ENCODE results near the gene ZNF501. TPM values are rescaled to one million over a fixed set of nuclear protein-coding genes. Genes with fewer than 3 reads are reported as not detected.

ZNF501 gene
- 4.7 and 11.4 TPM in 2 replicates for total RNA-seq

GRCh38 chr3:44729384-44729910 is at the start of gene ZNF501:
ZNF501 (plus strand) TSS chr3:44729635; CDS start chr3:44734422, 4,787 bp downstream.

GRCh38 chr3:44712455-44713075 is 16.9 kb upstream of the ZNF501 start, which contains the start of gene ZNF502:
ZNF502 (plus strand) TSS chr3:44712660; CDS start chr3:44720262, 7,602 bp downstream.

GRCh38 chr3:44761424-44762169 is 32.2 kb downstream of the ZNF501 start, which contains the start of the genes KIAA1143 and KIF15:
KIAA1143 (minus strand) TSS chr3:44761619; CDS start chr3:44761602, 17 bp downstream.
KIF15 (plus strand) TSS chr3:44761794; CDS start chr3:44761866, 72 bp downstream.

Other genes with a start within 250 kb of the ZNF501 start
- 5.0 and 7.1 TPM in 2 replicates for gene ZKSCAN7, start 174.4 kb upstream of the ZNF501 start, total RNA-seq
- 1.2 and 3.8 TPM in 2 replicates for gene ZNF660, start 144.7 kb upstream of the ZNF501 start, total RNA-seq
- gene ZNF197, start 104.6 kb upstream of the ZNF501 start, total RNA-seq: 8.0 and 24.1 TPM in 2 replicates
- 7.2 and 13.8 TPM in 2 replicates for gene ZNF35, start 80.9 kb upstream of the ZNF501 start, total RNA-seq
- 4.5 and 6.5 TPM in 2 replicates for gene ZNF502, start 17.0 kb upstream of the ZNF501 start, total RNA-seq
- gene KIAA1143, start 32.0 kb downstream of the ZNF501 start, total RNA-seq: 16.4 and 27.5 TPM in 2 replicates
- gene KIF15, start 32.2 kb downstream of the ZNF501 start, total RNA-seq: 4.9 and 7.6 TPM in 2 replicates
- gene TMEM42, start 132.3 kb downstream of the ZNF501 start, total RNA-seq: 23.3 and 42.2 TPM in 2 replicates
- not detected in 2 replicates for gene TGM4, start 145.0 kb downstream of the ZNF501 start, total RNA-seq
- gene ZDHHC3, start 246.5 kb downstream of the ZNF501 start, total RNA-seq: 60.0 and 73.9 TPM in 2 replicates
- gene EXOSC7, start 246.6 kb downstream of the ZNF501 start, total RNA-seq: 30.4 and 35.0 TPM in 2 replicates

Measured in epithelial cell of alveolus of lung (primary cell).